WTC11 (cell line): ENCODE data around the gene TLE7.

Source experiments
- ATF1 ChIP-seq: sonication (generic); formaldehyde crosslinking; IDR thresholded peaks from 2 replicates; pipeline ENCODE4 v1.8.1; 2023; ENCODE audit warnings: mild to moderate bottlenecking, moderate library complexity, missing genetic modification reagents
- NFE2L1 ChIP-seq: sonication (generic); formaldehyde crosslinking; IDR thresholded peaks from 2 replicates; pipeline ENCODE4 v1.8.1; 2023; ENCODE audit warnings: missing genetic modification reagents
- NFYB ChIP-seq: sonication (generic); formaldehyde crosslinking; conservative IDR thresholded peaks from 2 replicates; pipeline ENCODE4 v1.8.0; 2022; ENCODE audit warnings: low read depth, missing genetic modification reagents
- NR2C2 ChIP-seq: sonication (generic); formaldehyde crosslinking; IDR thresholded peaks from 2 replicates; pipeline ENCODE4 v1.8.0; 2022; ENCODE audit warnings: mild to moderate bottlenecking, missing genetic modification reagents
- TF ChIP-seq, protein P1 (sequence below): sonication (generic); formaldehyde crosslinking; conservative IDR thresholded peaks from 2 replicates; pipeline ENCODE4 v1.8.1; 2023; ENCODE audit warnings: mild to moderate bottlenecking, low read depth, missing genetic modification reagents, moderate library complexity
- TF ChIP-seq, protein P2 (sequence below): fragments of 200-600 bp; IDR thresholded peaks from 2 replicates; pipeline ENCODE4 v1.8.0; 2022; ENCODE audit warnings: antibody characterized with exemption

DNA sequence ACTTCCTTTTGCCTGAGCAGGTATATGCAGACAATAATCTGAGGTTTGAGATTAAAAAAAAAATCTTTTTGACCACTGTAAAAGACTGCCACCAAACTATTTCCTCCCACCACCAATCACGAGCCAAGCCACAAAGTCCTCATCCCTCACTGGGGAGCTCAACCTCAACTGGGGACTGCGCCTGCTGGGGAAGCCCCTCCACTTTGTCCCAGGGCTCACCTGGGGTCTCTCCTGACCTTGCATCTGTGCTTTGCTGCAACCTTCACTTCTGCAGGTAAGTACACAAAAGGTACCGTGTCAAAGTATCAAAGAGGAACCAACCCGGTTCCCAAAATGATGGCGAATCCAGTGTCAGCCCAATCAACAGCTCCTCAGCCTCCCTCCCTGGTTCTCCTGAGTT is 35.5 kb downstream of the TLE7 start:
- TF ChIP-seq, protein P1, sequence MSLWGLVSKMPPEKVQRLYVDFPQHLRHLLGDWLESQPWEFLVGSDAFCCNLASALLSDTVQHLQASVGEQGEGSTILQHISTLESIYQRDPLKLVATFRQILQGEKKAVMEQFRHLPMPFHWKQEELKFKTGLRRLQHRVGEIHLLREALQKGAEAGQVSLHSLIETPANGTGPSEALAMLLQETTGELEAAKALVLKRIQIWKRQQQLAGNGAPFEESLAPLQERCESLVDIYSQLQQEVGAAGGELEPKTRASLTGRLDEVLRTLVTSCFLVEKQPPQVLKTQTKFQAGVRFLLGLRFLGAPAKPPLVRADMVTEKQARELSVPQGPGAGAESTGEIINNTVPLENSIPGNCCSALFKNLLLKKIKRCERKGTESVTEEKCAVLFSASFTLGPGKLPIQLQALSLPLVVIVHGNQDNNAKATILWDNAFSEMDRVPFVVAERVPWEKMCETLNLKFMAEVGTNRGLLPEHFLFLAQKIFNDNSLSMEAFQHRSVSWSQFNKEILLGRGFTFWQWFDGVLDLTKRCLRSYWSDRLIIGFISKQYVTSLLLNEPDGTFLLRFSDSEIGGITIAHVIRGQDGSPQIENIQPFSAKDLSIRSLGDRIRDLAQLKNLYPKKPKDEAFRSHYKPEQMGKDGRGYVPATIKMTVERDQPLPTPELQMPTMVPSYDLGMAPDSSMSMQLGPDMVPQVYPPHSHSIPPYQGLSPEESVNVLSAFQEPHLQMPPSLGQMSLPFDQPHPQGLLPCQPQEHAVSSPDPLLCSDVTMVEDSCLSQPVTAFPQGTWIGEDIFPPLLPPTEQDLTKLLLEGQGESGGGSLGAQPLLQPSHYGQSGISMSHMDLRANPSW (CRISPR knock-in tag) = no peak
- no peak for TF ChIP-seq NFYB (CRISPR knock-in tag)
- TF ChIP-seq NR2C2 (CRISPR knock-in tag) = no peak
- TF ChIP-seq NFE2L1 (CRISPR knock-in tag) = no peak
- TF ChIP-seq, protein P2, sequence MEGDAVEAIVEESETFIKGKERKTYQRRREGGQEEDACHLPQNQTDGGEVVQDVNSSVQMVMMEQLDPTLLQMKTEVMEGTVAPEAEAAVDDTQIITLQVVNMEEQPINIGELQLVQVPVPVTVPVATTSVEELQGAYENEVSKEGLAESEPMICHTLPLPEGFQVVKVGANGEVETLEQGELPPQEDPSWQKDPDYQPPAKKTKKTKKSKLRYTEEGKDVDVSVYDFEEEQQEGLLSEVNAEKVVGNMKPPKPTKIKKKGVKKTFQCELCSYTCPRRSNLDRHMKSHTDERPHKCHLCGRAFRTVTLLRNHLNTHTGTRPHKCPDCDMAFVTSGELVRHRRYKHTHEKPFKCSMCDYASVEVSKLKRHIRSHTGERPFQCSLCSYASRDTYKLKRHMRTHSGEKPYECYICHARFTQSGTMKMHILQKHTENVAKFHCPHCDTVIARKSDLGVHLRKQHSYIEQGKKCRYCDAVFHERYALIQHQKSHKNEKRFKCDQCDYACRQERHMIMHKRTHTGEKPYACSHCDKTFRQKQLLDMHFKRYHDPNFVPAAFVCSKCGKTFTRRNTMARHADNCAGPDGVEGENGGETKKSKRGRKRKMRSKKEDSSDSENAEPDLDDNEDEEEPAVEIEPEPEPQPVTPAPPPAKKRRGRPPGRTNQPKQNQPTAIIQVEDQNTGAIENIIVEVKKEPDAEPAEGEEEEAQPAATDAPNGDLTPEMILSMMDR = no peak
- TF ChIP-seq ATF1 (CRISPR knock-in tag) = no peak
